ENCODE data around the gene SYT8. TPM values are rescaled to one million over a fixed set of nuclear protein-coding genes. Genes with fewer than 3 reads are reported as not detected.
A peak's percentile ranks its signal among the peaks of the same experiment; 100 is the strongest.

Gene SYT8
- total RNA-seq, 1 experiment from 2014 or later: 7.8 TPM

DNA sequence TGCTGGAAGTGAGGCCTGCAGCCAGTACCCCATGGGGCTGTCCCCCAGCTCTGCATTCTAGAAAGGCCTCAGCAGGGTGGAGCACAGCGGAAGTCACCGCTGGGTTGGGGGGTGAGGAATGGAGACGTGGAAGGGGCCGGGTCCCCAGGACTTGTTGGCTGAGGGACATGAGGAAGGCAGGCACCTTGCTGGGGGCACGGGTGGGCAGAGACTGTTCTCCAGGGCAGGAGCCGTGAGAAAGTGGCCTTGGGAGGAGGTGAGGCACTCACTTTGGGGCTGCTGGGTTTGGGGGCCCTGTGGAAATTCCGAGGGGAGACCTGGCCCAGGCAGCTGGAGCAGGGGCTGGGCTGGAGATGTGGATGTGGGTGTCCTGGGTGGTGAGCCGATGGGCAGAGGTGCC is 9.0 kb downstream of the SYT8 start:
- Histone ChIP-seq H3K4me1 (ENCODE audit: insufficient read depth, low read length) (no peaks in the 10 kb centered on the region), H3K4me3 (ENCODE audit: low read length) (no peak overlapping the region), H3K27me3 (ENCODE audit: low read length) (no peaks in the 10 kb centered on the region), H3K27ac (ENCODE audit: low read length) (no peak overlapping the region), H4K20me1 (ENCODE audit: low read length) (no peaks in the 10 kb centered on the region), H3K4me2 (ENCODE audit: low read length) (no peak overlapping the region), H3K79me2 (ENCODE audit: low read length) (no peaks in the 10 kb centered on the region), H2AFZ (ENCODE audit: low read length) (no peak overlapping the region), H3K9ac (ENCODE audit: low read length) (no peak overlapping the region), H3K9me3 (ENCODE audit: low read length) (no peaks in the 10 kb centered on the region), H3K9me2 (replicated peaks; ENCODE audit: low read length) (no peaks in the 10 kb centered on the region), H3K36me3 (ENCODE audit: low read depth, low read length) (no peaks in the 10 kb centered on the region), H3F3A (ENCODE audit: low read length, unreplicated experiment) (no peaks in the 10 kb centered on the region)
- intact Hi-C loops (cut with micrococcal nuclease): no loop called here
- CTCF ChIA-PET: no interaction called here
- TF ChIP-seq EZH2phosphoT487 (IDR thresholded peaks at IDR 0.05; ENCODE audit: borderline replicate concordance, low read length) (no peak), EZH2 (IDR thresholded peaks at IDR 0.05; ENCODE audit: low read length, unreplicated experiment) (no peak)
- POLR2A ChIA-PET (ENCODE audit: unreplicated experiment): no interaction called here
- DNase-seq: no peak
- no TSS peak for BruUV-seq (replicated peaks)
- no peak for ATAC-seq

DNA sequence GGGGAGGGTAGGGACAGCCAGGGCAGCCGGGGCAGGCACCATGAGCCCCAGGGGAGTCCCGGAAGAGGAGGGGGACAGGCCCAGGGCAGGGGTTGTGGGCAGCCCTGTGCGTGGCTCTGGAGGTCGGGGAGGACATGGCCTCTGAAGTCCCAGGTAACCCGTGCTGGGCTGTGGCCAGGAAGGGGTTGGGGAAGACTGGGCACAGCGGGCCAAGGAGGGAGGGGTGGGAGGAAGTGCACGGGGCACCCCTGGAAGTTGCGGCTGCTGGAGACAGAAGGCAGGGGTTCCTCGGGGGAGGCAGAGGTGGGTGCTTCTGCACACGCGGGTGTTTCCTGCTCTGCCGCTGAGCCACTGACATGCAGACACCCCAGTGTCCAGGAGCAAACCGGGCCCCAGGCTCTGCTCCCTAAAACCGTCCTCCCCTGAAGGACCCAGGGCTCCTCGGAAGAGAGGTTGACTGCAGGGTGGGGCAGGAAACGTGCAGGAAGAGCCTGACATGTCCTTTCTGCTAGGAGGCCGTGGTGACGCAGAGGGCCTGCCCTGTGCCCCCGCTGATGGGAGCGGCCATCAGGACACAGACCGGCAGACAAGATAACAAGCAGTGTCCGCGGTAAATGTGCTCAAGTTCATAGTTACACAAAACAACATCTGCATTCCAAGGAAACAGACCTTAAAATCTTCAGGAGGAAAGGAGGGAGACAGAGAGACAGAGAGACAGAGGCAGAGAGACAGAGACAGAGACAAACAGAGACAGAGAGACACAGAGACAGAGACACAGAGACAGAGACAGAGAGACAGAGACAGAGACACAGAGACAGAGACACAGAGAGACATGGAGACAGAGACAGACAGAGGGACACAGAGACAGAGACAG is 9.7 kb downstream of the SYT8 start:
- DNase-seq (no peak), ATAC-seq (peak; percentile 29; the same call in 1 of the 2 replicates)
- no TSS peak for BruUV-seq (replicated peaks)
- TF ChIP-seq, protein P1, sequence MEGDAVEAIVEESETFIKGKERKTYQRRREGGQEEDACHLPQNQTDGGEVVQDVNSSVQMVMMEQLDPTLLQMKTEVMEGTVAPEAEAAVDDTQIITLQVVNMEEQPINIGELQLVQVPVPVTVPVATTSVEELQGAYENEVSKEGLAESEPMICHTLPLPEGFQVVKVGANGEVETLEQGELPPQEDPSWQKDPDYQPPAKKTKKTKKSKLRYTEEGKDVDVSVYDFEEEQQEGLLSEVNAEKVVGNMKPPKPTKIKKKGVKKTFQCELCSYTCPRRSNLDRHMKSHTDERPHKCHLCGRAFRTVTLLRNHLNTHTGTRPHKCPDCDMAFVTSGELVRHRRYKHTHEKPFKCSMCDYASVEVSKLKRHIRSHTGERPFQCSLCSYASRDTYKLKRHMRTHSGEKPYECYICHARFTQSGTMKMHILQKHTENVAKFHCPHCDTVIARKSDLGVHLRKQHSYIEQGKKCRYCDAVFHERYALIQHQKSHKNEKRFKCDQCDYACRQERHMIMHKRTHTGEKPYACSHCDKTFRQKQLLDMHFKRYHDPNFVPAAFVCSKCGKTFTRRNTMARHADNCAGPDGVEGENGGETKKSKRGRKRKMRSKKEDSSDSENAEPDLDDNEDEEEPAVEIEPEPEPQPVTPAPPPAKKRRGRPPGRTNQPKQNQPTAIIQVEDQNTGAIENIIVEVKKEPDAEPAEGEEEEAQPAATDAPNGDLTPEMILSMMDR (conservative IDR thresholded peaks at IDR 0.05; ENCODE audit: low read depth, low read length): no peak
- TF ChIP-seq EZH2 (IDR thresholded peaks at IDR 0.05; ENCODE audit: low read length, unreplicated experiment) (no peak), EZH2phosphoT487 (IDR thresholded peaks at IDR 0.05; ENCODE audit: borderline replicate concordance, low read length) (no peak)
- Histone ChIP-seq H4K20me1 (ENCODE audit: low read length) (no peaks in the 10 kb centered on the region), H3K9ac (ENCODE audit: low read length) (no peak overlapping the region), H3K27me3 (ENCODE audit: low read length) (no peaks in the 10 kb centered on the region), H3K9me2 (replicated peaks; ENCODE audit: low read length) (no peaks in the 10 kb centered on the region), H3K4me1 (ENCODE audit: insufficient read depth, low read length) (no peaks in the 10 kb centered on the region), H3K4me2 (ENCODE audit: low read length) (no peak overlapping the region), H2AFZ (ENCODE audit: low read length) (no peak overlapping the region), H3F3A (ENCODE audit: low read length, unreplicated experiment) (no peaks in the 10 kb centered on the region), H3K4me3 (ENCODE audit: low read length) (no peak overlapping the region), H3K79me2 (ENCODE audit: low read length) (no peaks in the 10 kb centered on the region), H3K36me3 (ENCODE audit: low read depth, low read length) (no peaks in the 10 kb centered on the region), H3K27ac (ENCODE audit: low read length) (no peak overlapping the region), H3K9me3 (ENCODE audit: low read length) (no peaks in the 10 kb centered on the region)
- intact Hi-C loops (cut with micrococcal nuclease): no loop called here
- POLR2A ChIA-PET (ENCODE audit: unreplicated experiment): no interaction called here
- CTCF ChIA-PET: no interaction called here

- H2AFZ ChIP-seq (ENCODE audit: low read length): no peak overlapping the region
- no peak for ATAC-seq
- no peaks in the 10 kb centered on the region for H4K20me1 ChIP-seq (ENCODE audit: low read length)
- H3K79me2 ChIP-seq (ENCODE audit: low read length): no peaks in the 10 kb centered on the region
- H3K4me3 ChIP-seq (ENCODE audit: low read length): no peak overlapping the region
- no peaks in the 10 kb centered on the region for H3K36me3 ChIP-seq (ENCODE audit: low read depth, low read length)
- TF ChIP-seq EZH2phosphoT487 (IDR thresholded peaks at IDR 0.05; ENCODE audit: borderline replicate concordance, low read length) (no peak), EZH2 (IDR thresholded peaks at IDR 0.05; ENCODE audit: low read length, unreplicated experiment) (no peak)
- TF ChIP-seq, protein P1 (conservative IDR thresholded peaks at IDR 0.05; ENCODE audit: low read depth, low read length): no peak
- H3K9ac ChIP-seq (ENCODE audit: low read length): no peak overlapping the region
- intact Hi-C loops (cut with micrococcal nuclease): no loop called here
- no peaks in the 10 kb centered on the region for H3F3A ChIP-seq (ENCODE audit: low read length, unreplicated experiment)
- no peak overlapping the region for H3K4me2 ChIP-seq (ENCODE audit: low read length)
- no peaks in the 10 kb centered on the region for H3K9me2 ChIP-seq (replicated peaks; ENCODE audit: low read length)
- BruUV-seq (replicated peaks): no TSS peak
- H3K4me1 ChIP-seq (ENCODE audit: insufficient read depth, low read length): no peaks in the 10 kb centered on the region
- H3K27ac ChIP-seq (ENCODE audit: low read length): no peak overlapping the region
- H3K9me3 ChIP-seq (ENCODE audit: low read length): no peaks in the 10 kb centered on the region
- DNase-seq: no peak
- no peaks in the 10 kb centered on the region for H3K27me3 ChIP-seq (ENCODE audit: low read length)
- CTCF ChIA-PET: no interaction called here
- POLR2A ChIA-PET (ENCODE audit: unreplicated experiment): no interaction called here
These were observed 10.3 kb downstream of the SYT8 start for GRCh38 chr11:1845095-1845429.

Data from PC-3 (cell line).